Fibroblast of skin of left quadriceps (primary cell): ENCODE results near the gene IL6ST.
"Not testable (repeated sequence)": the region's sequence is repeated elsewhere in the genome, so short reads cannot be mapped to it uniquely, and the experiment has no call there.

Experiments
- DNase-seq, 2 experiments: peaks; one replicate each; pipeline ENCODE4 v3.0.0-alpha.2; 2013; ENCODE audit warnings: low read depth in 2 of 2

The IL6ST gene

DNA sequence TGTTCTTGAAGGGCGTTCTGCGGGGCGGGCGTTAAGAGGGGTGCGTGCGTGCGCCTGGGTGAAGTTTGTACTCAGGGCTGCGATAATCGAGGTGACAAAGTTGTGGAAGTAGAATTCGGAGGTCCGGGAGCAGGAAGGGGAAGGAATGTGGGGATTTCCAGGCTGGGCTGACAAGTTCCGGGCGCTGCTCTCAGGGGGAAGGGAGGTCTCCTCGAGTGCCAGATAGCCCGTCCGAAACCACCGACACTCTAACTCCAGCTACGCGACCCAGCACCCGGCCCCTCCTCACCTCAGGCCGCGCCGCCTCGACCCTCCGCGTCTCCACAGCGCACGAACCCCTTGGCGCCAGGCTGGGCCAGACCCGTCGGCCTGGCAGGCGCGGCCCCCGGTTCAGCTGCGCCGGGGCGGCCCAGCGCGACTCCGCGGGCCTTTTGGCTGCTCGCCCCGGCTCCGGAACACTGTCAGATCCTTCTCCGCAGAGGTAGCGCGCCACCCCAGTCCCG, at the start of gene IL6ST:
TSS of gene IL6ST (minus strand) at position 469 of the 503 bp plus-strand sequence. CDS start 18,685 bp downstream, outside the sequence.
- peak in 1 of 2 experiments; percentile 36 for DNase-seq

DNA sequence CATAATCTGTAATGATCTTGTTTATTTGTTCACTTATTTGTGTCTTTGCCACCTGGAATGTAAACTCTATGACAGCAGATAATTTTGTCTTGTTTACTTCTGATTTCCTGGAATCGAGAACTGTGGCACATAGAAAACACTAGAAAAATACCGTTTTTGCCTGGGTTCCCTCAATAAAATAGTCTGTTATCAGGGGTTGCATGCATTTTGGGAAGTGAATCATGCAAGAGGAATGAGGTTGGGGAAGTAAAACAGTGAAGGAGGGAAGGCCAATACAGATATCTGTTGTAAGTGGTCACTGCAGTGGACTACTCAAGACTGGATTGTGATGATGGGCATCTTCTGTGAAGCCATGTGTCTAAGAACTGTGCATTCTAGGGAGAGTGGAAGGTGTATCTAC, 45.2 kb upstream of the IL6ST start:
- DNase-seq, result no peak

DNA sequence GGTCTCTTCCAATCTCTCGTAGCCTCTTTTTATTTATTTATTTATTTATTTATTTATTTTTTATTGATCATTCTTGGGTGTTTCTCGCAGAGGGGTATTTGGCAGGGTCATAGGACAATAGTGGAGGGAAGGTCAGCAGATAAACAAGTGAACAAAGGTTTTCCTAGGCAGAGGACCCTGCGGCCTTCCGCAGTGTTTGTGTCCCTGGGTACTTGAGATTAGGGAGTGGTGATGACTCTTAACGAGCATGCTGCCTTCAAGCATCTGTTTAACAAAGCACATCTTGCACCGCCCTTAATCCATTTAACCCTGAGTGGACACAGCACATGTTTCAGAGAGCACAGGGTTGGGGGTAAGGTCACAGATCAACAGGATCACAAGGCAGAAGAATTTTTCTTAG, 43.4 kb upstream of the IL6ST start:
- DNase-seq, result not testable (repeated sequence)

DNA sequence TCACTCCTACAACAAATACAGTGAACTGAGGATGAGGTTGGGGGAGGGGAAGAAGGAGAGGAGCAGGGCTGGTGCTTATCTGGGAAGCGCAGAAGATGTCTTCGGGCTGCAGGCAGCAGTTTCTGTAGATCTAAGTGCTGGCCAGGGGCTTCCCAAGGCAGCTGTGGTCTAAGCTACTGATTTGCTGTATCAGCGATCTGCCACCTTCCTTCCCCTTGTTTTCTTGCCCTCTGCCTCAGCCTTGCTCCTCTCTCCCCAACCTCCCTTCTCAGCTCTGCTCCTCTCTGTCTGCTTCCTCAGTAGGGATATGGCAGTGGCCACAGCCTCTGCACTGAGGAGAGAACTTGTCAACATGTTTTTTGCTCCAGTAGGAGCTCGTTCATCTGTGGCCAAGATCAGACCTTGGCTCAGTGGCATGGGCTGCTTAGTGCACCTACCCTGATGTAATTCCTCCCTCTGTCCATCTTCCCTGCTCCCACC, 42.8 kb upstream of the IL6ST start:
- DNase-seq, result no peak

DNA sequence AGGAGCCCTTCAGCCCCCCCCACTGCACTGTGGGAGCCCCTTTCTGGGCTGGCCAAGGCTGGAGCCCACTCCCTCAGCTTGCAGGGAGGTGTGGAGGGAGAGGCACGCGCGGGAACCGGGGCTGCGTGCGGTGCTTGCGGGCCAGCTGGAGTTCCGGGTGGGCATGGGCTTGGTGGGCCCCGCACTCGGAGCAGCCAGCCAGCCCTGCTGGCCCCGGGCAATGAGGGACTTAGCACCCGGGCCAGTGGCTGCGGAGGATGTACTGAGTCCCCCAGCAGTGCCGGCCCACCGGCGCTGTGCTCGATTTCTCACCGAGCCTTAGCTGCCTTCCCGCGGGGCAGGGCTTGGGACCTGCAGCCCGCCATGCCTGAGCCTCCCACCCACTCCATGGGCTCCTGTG, 40.6 kb upstream of the IL6ST start:
- not testable (repeated sequence) for DNase-seq

DNA sequence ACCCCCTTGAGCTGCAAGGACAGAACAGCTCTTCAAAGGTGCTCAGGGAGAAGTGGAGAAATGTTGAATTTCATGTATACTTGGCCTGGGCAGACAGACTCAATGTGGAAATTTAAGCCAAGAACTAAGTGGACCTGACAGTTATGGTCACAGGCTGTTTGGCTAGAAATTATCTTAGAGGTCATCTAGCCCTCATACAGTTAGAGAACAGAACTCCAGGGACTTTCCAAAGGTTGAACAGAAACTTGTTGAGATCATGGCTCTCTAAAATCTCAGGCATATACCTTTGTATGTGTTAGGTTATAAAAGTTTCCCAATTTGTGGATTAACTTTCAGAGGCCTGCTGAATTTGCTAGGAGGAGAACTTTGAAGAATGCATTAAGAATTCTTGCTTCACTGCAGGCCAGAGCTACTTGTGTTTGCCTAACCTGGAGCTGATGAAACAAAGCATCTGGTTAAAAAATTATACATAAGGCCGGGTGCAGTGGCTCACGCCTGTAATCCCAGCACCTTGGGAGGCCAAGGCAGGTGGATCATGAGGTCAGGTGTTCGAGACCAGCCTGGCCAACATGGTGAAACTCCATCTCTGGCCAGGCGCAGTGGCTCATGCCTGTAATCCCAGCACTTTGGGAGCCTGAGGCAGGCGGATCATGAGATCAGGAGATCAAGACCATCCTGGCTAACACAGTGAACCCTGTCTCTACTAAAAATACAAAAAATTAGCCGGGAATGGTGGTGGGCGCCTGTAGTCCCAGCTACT, 35.3 kb upstream of the IL6ST start:
- not testable (repeated sequence) for DNase-seq

DNA sequence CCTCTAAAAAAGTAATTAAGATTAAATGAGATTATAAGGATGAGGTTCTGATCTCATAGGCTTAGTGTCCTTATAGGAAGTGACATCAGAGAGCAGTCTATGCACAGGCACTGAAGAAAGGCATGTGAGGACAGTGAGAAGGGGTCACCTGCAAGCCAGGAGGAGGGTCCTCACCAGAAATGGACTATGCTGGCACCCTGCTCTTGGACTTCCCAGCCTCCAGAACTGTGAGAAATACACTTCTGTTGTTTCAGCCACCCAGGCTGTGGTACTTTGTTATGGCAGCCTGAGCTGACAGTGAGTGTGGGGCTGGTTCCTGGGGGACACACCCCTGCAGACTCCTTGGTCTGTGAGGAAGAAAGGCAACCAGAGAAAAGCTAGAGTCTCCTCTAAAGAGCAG, 34.7 kb upstream of the IL6ST start:
- DNase-seq, result no peak

DNA sequence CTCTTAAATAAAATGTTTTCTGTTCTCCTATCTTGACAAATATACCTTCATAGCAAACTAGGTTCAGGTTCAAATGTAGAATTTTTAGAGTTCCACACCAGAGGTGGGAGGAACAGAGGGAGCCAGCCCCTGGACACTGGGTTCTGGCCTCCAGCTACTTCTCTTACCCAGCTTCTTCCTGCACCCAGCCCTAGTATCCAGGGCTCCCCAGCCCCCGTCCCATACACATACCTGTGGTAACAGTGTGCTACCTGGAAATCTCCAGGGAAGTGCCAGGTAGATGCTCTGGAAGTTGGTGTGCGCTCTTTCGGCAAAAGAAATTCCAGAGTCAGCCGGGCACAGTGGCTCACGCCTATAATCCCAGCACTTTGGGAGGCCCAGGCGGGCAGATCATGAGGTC, 33.9 kb upstream of the IL6ST start:
- DNase-seq, result no peak

DNA sequence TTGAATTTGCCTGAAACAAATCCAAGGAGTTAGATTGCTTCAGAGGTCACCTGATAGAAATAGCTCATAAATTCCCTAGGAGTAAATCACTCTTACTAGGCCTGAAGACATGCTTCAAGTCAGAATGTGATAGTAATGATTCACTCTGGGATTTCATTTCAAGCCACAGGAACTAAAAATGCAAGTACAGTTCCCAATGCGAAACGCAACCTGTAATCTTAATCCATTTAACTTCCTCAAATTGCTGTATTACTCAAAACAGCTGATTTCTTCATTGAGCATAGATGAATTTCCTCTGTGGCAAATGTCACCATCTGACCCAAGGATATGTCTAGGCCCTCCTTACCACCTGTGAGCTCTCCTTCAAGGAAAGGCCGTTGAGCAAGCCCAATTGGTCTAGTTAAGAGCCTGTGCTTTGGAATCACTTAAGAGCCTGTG, 32.1 kb upstream of the IL6ST start:
- DNase-seq, result peak; percentile 70 to 73

DNA sequence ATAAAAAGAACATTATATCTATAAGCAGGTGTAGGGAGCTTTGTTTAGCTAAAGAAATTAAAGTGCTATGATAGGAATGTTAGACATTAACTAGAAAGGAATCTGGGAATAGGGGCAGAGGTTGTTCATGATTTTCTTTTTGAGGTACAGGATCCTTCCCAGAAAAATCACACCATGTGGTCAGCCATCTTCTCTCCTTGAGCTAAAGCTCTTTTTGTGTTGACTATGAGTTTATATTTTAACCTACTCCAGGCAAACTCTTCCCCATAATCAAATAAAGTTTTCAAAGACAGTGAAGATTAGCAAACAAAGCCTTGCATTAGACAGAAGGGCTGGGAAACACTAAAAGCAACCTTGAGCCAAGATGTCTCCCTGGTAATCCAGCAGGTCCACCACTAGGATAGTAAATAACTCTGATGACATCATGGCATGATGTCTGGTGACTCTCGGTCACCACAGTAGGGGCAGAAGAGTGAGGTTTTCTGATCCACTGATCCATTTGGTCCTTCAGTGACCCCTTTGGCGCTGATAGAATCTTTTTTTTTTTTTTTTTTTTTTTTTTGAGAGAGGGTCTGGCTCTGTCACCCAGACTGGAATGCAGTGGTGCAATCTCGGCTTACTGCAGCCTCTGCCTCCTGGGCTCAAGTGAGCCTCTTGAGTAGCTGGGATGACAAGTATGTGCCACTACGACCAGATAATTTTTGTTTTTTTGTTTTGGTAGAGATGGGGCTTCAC, 30.6 kb upstream of the IL6ST start:
- DNase-seq, result no peak

DNA sequence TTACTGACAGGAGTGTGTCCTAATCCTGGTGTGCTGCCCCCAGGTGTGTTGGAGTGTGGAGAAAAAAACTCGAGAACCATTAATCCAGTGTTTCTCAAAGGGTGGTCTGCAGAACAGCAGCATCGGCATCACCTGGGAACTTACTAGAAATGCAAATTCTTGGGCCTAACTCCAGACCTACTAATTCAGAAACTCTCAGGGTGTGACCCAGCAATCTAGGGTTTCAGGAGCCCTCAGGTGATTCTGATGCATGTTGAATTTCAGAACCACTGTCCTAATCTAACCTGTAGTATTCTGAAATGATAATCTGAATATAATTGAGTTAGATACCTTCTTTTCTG, 30.0 kb upstream of the IL6ST start:
- no peak for DNase-seq

DNA sequence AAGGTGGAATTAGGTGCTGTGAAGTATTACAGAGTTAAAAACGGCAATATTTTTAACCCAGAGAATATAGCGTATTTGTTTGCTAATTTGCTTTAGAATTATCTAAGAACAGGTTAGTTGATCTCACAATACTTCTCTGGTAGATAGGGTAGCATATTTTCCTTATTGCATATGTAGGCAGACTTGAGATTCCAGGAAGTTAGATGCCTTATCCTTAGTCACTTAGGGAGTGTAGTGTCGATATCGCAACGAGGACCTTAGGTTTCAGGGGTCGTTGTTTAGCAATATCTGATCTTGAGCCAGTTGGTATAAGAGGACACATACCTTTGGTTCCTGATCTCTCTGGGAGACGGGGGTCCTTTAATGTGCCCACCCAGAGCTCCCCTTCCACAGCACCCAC, 28.5 kb upstream of the IL6ST start:
- no peak for DNase-seq

DNA sequence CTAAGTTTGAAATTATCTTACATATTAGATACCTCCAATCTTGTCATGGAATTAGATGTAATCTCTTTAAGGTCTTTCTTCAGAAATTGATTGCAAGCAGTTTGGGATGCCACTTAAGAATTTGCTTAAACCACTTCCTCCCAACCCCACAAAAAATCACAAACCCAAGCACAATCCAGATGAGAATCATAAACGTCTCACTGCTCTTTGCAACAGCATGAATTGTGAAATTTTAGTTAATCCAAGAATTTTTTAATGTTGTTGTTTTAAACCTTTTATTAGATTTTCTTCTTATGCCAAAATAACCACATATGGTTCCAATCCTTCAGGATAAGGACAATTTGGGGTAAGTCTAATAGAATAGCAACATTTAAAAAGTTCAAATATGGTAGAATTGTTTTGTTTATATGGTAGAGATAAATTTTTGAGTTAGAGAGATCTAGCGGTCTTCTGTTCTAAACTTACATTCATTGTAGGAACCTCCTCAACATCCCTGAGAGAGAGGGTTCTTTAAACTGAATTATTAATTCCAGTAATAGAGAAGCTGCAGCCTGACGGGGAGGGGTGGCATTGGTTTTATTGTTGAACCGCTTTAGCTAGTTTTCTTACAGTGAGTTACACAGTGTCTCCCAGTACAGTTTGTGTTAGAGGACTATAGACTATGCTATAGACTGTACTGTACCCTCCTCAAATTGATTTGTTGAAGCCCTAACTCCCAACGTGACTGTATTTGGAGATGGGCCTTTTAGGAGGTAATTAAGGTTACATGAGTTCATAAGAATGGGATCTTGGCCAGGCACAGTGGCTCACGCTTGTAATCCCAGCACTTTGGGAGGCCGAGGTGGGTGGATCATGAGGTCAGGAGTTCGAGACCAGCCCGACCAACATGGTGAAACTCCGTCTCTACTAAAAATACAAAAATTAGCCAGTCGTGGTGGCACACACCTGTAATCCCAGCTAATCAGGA, 24.8 kb upstream of the IL6ST start:
- peak; percentile 86 to 89 for DNase-seq

DNA sequence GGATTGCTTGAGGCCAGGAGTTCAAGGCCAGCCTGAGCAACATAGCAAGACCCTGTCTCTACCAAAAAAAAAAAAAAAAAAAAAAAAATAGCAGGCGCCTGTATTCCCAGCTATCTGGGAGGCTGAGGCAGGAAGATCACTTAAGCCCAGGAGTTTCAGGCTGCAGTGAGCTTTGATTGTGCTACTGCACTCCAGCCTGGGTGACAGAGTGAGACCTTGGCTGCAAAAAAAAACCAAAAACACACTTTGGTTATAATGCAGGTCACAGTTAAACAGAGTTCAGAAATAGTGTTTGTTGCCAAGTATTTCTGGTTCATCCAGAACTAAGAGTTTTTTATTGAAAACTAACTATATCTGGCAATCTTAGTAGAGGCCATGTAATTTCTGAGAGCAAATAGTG, 24.1 kb upstream of the IL6ST start:
- DNase-seq, result no peak

DNA sequence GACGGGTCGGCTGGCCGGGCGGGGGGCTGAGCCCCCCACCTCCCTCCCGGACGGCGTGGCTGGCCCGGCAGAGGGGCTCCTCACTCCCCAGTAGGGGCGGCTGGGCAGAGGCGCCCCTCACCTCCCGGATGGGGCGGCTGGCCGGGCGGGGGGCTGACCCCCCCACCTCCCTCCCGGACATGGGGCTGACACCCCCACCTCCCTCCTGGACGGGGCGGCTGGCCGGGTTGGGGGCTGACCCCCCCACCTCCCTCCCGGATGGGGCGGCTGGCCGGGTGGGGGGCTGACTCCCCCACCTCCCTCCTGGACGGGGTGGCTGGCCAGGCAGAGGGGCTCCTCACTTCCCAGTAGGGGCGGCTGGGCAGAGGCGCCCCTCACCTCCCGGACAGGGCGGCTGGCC, 19.9 kb upstream of the IL6ST start:
- not testable (repeated sequence) for DNase-seq

DNA sequence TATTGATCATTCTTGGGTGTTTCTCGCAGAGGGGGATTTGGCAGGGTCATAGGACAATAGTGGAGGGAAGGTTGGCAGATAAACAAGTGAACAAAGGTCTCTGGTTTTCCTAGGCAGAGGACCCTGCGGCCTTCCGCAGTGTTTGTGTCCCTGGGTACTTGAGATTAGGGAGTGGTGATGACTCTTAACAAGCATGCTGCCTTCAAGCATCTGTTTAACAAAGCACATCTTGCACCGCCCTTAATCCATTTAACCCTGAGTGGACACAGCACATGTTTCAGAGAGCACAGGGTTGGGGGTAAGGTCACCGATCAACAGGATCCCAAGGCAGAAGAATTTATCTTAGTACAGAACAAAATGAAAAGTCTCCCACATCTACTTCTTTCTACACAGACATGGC, 19.2 kb upstream of the IL6ST start:
- not testable (repeated sequence) for DNase-seq

DNA sequence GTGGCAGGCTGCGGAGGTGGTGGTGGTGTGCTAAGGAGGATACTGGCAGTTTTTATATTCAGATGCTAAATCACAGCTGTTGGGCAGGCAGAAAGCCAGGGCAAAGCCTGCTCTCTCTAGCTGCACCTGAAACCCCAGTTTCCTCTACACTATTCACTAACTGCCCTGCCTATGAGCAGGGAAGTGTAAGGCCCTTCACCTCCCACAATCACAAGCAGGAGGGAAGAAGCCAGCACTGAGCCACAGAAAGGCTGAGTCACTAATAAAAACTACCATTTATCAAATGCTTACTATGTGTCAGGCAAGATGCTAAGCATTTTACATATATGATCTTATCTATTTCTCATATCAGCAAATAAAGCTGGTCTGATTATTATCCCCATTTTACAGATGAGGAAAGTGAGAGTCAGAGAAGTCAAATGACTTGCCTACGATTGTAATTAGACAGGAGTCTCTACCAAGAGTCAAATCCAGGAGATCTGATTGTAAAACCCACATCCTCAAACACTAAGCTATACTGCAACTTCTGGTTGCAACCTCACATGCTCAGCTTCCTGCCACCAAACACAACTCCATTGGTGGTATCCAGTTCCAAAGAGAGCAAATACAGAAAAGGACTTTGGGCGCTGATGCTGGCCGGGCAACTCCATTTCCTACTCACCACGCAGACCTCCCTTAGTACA, 17.7 kb upstream of the IL6ST start:
- DNase-seq, result peak in 1 of 2 experiments; percentile 47

DNA sequence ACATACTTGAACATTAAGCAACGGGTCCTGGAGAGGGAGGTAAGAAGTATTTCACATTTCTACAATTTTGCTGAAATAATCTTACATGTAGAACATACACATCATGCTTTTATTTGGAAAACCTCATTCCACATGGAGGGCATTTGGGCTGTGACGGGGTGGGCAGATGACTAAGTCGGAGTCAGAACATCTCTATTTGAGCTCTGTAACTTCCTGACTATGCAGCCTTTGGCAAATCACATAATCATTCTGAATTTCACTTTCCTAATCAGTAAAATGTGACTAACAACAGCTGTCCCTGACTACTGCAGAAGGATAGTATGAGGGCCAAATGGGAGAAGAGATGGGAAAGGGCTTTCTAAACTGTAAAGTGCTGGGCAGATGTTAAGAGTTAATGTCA, 17.1 kb upstream of the IL6ST start:
- peak; percentile 85 for DNase-seq

DNA sequence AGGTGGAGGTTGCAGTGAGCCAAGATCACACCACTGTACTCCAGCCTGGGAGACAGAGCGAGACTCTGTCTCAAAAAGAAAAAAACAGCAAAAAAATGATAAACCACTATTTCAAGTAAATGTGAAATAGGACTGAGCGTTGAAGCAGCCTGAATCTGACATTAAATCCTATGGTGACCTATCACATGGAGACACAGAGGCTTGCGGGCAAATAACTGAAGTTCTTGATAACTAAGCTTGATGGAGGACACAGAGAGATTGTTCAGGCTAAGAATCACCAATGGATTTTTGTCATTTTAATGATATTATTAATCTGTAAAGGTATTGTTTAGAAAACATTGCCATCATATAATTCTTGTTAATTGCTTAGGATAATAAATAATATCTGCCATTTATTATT, 15.7 kb upstream of the IL6ST start:
- no peak for DNase-seq

DNA sequence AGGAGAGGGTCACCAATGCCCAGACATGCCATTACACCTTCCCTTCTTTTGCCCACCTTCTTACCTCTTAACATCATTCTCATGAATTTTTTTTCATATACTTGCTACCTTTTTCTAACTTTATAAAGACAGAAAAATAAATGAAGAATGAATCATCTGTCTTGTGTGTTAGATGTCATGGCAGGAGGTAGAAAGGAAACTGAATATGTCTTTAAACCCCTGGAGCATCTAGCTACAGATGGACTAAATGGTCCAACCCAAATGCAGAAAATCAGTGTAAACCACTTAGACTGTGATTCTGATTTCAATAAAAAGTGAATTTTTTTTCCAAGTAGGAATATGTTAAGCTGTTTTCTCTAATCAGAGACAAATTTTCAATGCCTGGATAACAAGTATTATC, 11.8 kb upstream of the IL6ST start:
- DNase-seq, result no peak

DNA sequence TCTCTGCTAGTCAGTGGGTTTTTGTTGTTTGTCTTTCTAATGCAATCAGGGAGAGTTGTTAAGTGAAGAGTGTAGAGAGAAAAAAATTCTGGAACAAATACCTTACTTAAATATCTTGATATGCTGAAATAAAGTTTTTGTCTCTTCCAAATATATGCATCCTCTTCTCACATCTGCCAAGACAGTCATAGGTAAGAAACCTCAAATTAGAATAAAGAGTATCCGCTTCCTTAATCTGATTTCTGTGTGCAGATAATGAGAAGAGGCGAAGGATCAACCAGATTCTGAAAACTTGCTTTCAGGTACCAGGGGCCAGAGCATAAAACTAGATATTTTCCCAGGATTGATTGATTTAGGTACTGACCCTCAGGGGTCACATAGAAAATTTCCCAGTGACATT, 11.3 kb upstream of the IL6ST start:
- DNase-seq, result no peak
